Gastrocnemius medialis (tissue), 4 donors: ENCODE data around the gene GMNN.
"Not testable (repeated sequence)": the region's sequence is repeated elsewhere in the genome, so short reads cannot be mapped to it uniquely, and the experiment has no call there.

Experiments
- POLR2A ChIP-seq, 2 donors: fragments of 450-650 bp; IDR thresholded peaks; one replicate each; pipeline ENCODE4 v1.6.1; 2017; ENCODE audit warnings: antibody characterized with exemption in 2 of 2, mild to moderate bottlenecking in 2 of 2, moderate library complexity in 2 of 2
- TF ChIP-seq, protein P1 (sequence below), 5 experiments: fragments of 450-650 bp in 3 of 5; fragments of 200-600 bp in 2 of 5; sonication (generic) in 2 of 5; IDR thresholded peaks in 4 of 5; conservative IDR thresholded peaks in 1 of 5; 1 replicate in 4 of 5; 2 replicates in 1 of 5; pipeline ENCODE4 v1.5.1; 2016 to 2019; ENCODE audit warnings: antibody characterized with exemption in 5 of 5, mild to moderate bottlenecking in 3 of 5, moderate library complexity in 3 of 5

DNA sequence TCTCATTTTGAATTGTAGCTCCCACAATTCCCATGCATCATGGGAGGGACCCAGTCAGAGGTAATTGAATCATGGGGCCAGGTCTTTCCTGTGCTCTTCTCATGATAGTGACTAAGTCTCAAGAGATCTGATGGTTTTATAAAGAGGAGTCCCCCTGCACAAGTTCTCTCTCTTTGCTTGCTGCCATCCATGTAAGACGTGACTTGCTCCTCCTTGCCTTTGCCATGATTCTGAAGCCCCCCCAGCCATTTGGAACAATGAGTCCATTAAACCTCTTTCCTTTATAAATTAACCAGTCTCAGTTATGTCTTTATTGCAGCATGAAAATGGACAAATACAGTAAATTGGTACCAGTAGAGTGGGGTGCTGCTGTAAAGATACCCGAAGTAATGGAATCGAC is 44.1 kb upstream of the GMNN start:
- TF ChIP-seq, protein P1, sequence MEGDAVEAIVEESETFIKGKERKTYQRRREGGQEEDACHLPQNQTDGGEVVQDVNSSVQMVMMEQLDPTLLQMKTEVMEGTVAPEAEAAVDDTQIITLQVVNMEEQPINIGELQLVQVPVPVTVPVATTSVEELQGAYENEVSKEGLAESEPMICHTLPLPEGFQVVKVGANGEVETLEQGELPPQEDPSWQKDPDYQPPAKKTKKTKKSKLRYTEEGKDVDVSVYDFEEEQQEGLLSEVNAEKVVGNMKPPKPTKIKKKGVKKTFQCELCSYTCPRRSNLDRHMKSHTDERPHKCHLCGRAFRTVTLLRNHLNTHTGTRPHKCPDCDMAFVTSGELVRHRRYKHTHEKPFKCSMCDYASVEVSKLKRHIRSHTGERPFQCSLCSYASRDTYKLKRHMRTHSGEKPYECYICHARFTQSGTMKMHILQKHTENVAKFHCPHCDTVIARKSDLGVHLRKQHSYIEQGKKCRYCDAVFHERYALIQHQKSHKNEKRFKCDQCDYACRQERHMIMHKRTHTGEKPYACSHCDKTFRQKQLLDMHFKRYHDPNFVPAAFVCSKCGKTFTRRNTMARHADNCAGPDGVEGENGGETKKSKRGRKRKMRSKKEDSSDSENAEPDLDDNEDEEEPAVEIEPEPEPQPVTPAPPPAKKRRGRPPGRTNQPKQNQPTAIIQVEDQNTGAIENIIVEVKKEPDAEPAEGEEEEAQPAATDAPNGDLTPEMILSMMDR (IDR thresholded peaks at IDR 0.05 in 4 of 5, conservative IDR thresholded peaks at IDR 0.05 in 1 of 5): not testable (repeated sequence)
- not testable (repeated sequence) for TF ChIP-seq POLR2A (IDR thresholded peaks at IDR 0.05)
